G401 (cell line): ENCODE data around the gene SYNDIG1. TPM values are rescaled to one million over a fixed set of nuclear protein-coding genes. Genes with fewer than 3 reads are reported as not detected.

ENCODE experiments used
- DNase-seq: peaks from one replicate; pipeline ENCODE4 v3.0.0-alpha.2; 2015; ENCODE audit warnings: low spot score
- in situ Hi-C: cut with HindIII; loops from 2 replicates; pipeline ENCODE4 v1.10.0; 2016; ENCODE audit warnings: low sequenced_read_pairs, mixed read lengths
- total RNA-seq: library from RNA; depleted of rRNA; stranded (reverse); fragments of >200 nt; shearing (Covaris generic); gene quantifications from 2 replicates; pipeline ENCODE4 v1.2.3, GENCODE V29; 2014

SYNDIG1 gene
- total RNA-seq, 1 experiment from 2014 or later, result not detected

DNA sequence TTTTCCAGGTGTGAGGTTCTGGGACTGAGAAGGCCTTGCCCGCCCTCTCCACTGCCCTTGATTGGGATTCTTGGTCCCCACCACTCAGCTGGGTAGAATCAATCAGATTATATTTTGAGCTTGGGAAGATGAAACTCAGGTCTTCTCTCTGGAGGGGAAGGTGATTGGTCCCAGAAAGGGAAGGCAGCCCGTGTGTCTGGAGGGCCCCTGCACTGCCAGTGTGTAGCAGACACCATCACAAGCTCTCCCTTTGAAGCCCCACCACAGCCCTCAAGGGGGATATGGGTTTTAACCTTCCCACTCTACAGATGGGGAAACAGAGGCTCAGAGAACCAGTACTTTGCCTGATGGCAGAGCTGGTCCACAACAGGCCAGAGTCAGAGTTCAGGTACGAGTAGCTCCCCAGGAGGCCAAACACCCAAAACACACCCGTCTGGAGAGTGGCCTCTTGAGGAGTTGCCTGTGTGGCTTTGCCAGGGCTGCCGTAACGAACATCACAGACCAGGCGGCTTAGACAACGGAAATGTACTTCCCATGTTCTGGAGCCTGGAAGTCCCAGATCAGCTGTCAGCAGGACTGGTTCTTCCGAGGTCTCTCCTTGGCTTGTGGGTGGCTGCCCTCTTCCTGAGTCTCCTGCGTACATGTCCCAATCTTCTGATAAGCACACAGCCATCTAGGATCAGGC, 205.6 kb downstream of the SYNDIG1 start:
- no peak for DNase-seq
- in situ Hi-C loops, result no loop called here

- no peak for DNase-seq
Observed at GRCh38 chr20:24675651-24676352, 206.4 kb downstream of the SYNDIG1 start.

DNA sequence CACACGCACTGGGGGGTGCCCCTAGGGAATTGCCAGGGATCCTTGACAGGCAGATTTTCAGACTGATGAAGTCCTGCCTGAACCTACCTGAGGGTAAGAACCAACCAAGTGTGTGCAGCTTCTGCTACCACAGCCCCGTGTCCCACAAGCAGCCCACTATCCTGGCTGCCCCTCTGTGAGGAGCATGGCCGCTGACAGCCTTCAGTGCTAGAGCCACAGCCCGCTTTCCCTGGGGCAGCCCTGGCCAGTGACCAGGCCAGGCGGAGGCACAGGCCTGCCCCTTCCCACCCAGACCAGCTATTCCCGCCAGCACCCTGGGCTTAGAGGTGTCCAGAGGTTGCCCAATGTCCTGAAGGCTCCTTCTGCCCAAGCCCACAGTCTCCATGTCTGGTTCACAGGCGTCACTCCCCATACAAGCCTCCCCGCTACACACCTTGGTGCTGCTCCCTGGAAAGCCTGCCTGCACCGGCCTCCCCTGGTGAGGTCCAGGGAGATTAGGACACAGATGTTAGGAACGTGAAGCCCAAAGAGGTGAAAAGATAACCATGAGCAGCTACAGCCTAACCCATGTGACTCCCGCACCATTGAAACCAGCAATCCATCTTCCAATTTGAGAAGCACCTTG, 207.0 kb downstream of the SYNDIG1 start:
- in situ Hi-C loops, result no loop called here
- no peak for DNase-seq

More at GRCh38 chr20:24675651-24676352, 206.4 kb downstream of the SYNDIG1 start:
- in situ Hi-C loops, result no loop called here

- in situ Hi-C loops, result no loop called here
- DNase-seq, result no peak
Observed at GRCh38 chr20:24676978-24677370, 207.5 kb downstream of the SYNDIG1 start.

- no peak for DNase-seq
- in situ Hi-C loops, result no loop called here
Observed at GRCh38 chr20:24677626-24678315, 208.3 kb downstream of the SYNDIG1 start.

DNA sequence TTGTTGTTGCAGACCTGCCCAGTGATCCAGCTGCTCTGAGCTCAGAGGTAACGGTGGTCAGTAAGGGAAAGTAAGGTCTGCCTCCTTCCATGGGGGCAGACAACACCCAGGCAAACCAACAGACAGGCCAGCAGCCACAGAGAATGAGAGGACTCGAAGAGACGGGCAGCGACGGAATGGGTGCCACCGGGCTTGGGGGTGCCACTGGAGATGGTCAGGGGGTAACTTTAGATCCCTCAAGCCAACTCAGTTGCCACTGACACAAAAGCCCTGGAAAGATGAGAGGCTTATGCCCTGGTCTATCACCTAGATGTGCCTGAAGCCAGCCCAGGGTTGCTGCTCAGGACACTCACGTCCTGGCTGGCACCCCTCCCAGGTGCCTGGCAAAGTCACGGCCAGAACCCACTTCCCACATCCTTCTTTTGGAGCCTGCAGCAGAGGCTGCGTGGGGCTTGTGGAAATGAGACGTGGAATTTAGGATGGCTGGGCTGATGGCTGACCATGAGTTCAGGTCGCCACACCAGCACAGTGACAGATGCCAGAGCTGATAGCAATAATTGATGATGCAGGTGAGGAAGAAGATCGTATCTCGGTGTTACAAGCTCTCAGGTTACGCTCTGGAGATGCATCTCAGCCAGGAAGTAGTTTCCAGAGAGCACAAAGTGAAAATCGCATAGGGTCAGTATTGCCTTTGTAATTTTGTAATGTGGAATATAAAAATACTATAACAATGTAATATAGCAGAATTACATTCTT, 209.1 kb downstream of the SYNDIG1 start:
- in situ Hi-C loops, result no loop called here
- DNase-seq, result no peak

GRCh38 chr20:24679448-24680047, 210.1 kb downstream of the SYNDIG1 start:
- no peak for DNase-seq
- in situ Hi-C loops, result no loop called here

DNA sequence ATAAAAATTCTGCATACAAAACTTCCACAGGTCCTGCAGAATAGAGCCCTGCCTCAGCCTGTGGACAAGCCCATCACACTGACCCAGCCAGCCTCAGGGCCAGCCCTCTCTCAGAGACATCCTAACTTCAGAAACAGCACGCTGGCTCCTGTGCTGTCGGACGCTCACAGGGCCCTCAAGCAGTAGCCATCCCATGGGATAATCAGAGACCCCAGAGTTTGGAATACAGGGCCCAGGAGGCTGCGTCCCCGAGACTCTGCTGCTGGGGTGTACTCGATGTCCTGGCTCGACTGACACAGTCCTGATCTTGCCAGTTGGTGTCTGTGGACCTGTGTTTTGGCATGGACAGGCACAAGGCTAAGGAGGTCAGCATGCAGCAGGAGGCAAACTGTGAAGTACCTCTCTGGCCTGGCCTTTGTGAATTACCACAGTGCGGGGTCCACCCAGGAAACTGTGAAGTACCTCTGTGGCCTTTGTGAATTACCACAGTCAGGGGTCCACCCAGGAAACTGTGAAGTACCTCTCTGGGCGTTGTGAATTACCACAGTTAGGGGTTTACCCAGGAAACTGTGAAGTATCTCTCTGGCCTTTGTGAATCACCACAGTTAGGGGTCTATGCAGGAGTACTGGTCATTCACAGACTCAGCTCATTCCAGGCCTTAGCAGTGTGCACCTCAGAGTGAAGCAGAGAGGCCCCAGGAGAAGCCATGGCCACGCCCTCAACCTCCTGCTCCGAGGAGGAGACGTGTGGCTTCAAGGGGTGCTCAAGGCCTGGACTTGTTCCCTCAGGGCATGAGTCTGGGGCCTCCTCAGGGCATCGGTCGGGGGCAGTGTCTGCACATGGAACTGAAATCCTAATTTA, 212.4 kb downstream of the SYNDIG1 start:
- DNase-seq, result peak; percentile 44
- in situ Hi-C loops, result no loop called here

DNA sequence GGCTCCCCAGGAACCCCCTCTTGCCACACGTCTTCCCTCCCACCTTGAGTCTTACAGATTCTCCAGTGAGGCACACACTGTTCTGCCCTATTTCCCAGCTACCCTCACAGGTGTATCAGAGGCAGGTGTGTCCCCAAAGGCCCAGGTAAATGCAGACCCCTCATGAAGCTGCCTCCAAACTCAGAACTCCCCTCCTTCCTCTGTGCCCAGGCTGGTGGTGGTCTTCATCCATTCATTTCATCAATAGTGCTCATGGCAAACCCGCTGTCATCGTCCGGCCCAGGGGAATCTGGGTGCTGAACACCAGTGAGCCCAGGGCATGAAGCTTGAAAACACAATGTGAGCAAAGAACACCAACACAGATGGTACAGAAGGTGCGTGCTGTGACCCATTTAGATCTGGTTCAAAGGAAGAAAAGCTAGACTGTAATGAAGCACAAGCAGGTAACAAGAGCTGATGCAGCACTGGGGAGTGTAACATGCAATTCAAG, 213.1 kb downstream of the SYNDIG1 start:
- in situ Hi-C loops, result no loop called here
- peak; percentile 68 for DNase-seq

DNA sequence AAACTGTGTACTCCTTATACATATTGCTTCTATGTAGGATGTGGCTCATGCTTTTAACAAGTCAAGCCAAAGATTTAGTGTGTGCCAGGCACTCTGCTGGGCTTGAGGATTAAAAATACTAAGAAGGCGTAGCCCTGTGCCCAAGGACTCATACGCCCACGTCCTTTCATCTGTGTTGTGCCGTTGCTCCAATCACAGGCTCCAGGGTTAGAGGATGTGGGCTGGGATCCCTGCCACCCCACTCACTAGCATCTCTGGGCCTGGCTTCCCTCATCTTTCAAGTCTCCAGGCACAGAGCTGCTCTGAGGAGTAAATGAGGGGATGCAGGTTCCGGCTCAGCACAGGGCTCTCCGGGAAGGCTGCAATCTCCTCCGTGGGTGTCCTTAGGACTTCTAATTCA, 214.2 kb downstream of the SYNDIG1 start:
- DNase-seq, result no peak
- in situ Hi-C loops, result no loop called here

DNA sequence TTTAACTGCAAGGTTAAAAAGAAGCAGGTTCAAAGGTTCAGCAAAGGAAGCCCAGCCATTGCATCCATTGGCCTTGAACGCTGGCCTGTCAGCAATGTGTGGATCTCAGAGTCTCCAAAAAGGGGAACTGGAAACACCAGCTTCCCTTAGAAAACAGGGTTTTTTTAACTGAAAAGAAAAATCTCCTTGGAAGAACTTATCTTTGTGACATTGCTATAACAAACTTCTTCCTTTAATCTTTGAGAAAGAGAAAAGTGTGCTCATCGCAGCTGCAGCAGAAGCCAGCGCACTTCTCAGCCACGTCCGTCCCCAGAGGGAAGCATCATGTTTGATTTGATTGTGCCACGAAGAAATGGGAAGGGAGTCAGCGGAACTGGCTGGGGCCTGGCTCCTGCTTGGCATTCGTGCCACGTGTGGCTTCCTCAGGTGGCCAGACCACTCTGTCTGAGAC, 215.0 kb downstream of the SYNDIG1 start:
- in situ Hi-C loops, result no loop called here
- DNase-seq, result no peak

GRCh38 chr20:24684956-24685691, 215.7 kb downstream of the SYNDIG1 start:
- DNase-seq, result peak; percentile 27
- in situ Hi-C loops, result no loop called here

- in situ Hi-C loops, result no loop called here
- no peak for DNase-seq
Observed at GRCh38 chr20:24685736-24686135, 216.3 kb downstream of the SYNDIG1 start.

- no peak for DNase-seq
- in situ Hi-C loops, result no loop called here
Observed at GRCh38 chr20:24686156-24686555, 216.7 kb downstream of the SYNDIG1 start.

DNA sequence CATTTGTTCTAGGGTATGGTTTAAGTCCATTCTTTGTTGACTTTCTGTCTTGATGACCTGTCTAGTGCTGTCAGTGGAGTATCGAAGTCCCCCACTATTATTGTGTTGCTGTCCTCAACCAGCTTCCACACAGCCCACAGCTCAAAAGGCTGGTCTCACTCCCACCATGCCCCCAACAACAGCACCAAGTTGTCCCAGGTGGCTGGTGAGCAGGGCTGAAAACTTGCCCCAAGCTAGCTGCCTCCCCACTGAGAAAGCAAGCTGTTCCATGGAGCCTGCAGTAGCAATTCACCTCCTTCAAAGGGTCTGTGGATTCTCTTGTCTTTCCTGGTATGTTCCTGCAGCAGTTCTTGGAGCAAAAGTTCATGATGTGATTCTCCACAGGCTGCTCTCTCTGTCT, 221.0 kb downstream of the SYNDIG1 start:
- no peak for DNase-seq
- in situ Hi-C loops, result no loop called here

- DNase-seq, result no peak
- in situ Hi-C loops, result no loop called here
Observed at GRCh38 chr20:24691901-24692351, 222.5 kb downstream of the SYNDIG1 start.
